PC-9 (cell line): Measurements from ENCODE around the gene ZNF107. TPM values are rescaled to one million over a fixed set of nuclear protein-coding genes. Genes with fewer than 3 reads are reported as not detected.

ENCODE experiments used
- BruUV-seq: library from RNA; stranded (reverse); fragments of 400-500 nt; replicated peaks from 2 replicates; lab custom pipeline; 2021; lab: Mats Ljungman, UMichigan
- CTCF ChIA-PET: fragments of 300-600 bp; sonication (Branson Sonifier 250); formaldehyde crosslinking; loops from one replicate; lab custom pipeline; 2022; ENCODE audit warnings: antibody characterized with exemption; lab: Charles Lee
- POLR2A ChIA-PET: fragments of 300-600 bp; sonication (Branson Sonifier 250); formaldehyde crosslinking; loops from one replicate; lab custom pipeline; 2022; ENCODE audit warnings: antibody characterized with exemption; ENCODE audit not compliant: unreplicated experiment; lab: Charles Lee
- DNase-seq, 2 experiments: peaks; one replicate each; pipeline versions ENCODE4 v3.0.0 to v3.0.0-alpha.2; 2015 to 2022; ENCODE audit warnings: mixed read lengths in 1 of 2
- H2AFZ ChIP-seq: fragments of 200-600 bp; sonication (generic); 2 replicates; pipeline ENCODE4 v1.8.1; 2017; ENCODE audit warnings: antibody characterized with exemption
- H3F3A ChIP-seq: fragments of 200-600 bp; sonication (generic); 2 replicates; pipeline ENCODE4 v1.8.1; 2017; ENCODE audit warnings: antibody characterized with exemption, mild to moderate bottlenecking, low read depth; ENCODE audit not compliant: insufficient read depth
- H3K27ac ChIP-seq: fragments of 200-600 bp; sonication (generic); 2 replicates; pipeline ENCODE4 v1.6.1; 2016; ENCODE audit warnings: mixed run types
- H3K27me3 ChIP-seq: fragments of 200-600 bp; sonication (generic); 2 replicates; pipeline ENCODE4 v1.6.1; 2016; ENCODE audit warnings: low read depth, mixed run types; ENCODE audit not compliant: insufficient read depth
- H3K36me3 ChIP-seq: fragments of 200-600 bp; sonication (generic); 2 replicates; pipeline ENCODE4 v1.6.1; 2016; ENCODE audit warnings: low read depth, mixed run types
- H3K4me1 ChIP-seq: fragments of 200-600 bp; sonication (generic); replicated peaks from 2 replicates; pipeline ENCODE4 v1.6.1; 2016; ENCODE audit warnings: mixed run types; ENCODE audit not compliant: insufficient read depth
- H3K4me2 ChIP-seq: fragments of 200-600 bp; sonication (generic); 2 replicates; pipeline ENCODE4 v1.6.1; 2017; ENCODE audit warnings: mixed run types
- H3K4me3 ChIP-seq: fragments of 200-600 bp; sonication (generic); 2 replicates; pipeline ENCODE4 v1.6.1; 2016; ENCODE audit warnings: mixed run types
- H3K79me2 ChIP-seq: fragments of 200-600 bp; sonication (generic); 2 replicates; pipeline ENCODE4 v1.6.1; 2017; ENCODE audit warnings: low read depth, mixed run types
- H3K9me2 ChIP-seq: fragments of 200-600 bp; sonication (generic); 2 replicates; pipeline ENCODE4 v1.8.1; 2017; ENCODE audit warnings: mild to moderate bottlenecking; ENCODE audit not compliant: insufficient read depth
- H3K9me3 ChIP-seq: fragments of 200-600 bp; sonication (generic); 2 replicates; pipeline ENCODE4 v1.8.1; 2016; ENCODE audit warnings: low read depth; ENCODE audit not compliant: insufficient read depth
- H4K20me1 ChIP-seq: fragments of 200-600 bp; sonication (generic); 2 replicates; pipeline ENCODE4 v1.8.1; 2017; ENCODE audit not compliant: insufficient read depth
- CTCF ChIP-seq: fragments of 200-600 bp; sonication (generic); conservative IDR thresholded peaks from 2 replicates; pipeline ENCODE4 v1.6.1; 2017; ENCODE audit warnings: mixed run types, antibody characterized with exemption, mild to moderate bottlenecking, moderate library complexity
- EZH2 ChIP-seq: fragments of 200-600 bp; sonication (generic); IDR thresholded peaks from 2 replicates; pipeline ENCODE4 v1.8.0; 2017; ENCODE audit warnings: antibody characterized with exemption, low read depth
- intact Hi-C: fragments of 100-400 bp; cut with micrococcal nuclease; formaldehyde crosslinking; loops from one replicate; pipeline ENCODE4 v1.10.0; 2022; ENCODE audit not compliant: unreplicated experiment
- total RNA-seq: library from RNA; stranded (reverse); gene quantifications from 2 replicates; pipeline ENCODE4 v1.2.3, GENCODE V29; 2021

The ZNF107 gene
- total RNA-seq, 1 experiment from 2014 or later, result 6.0 TPM

GRCh38 chr7:64634406-64635062, 31.4 kb upstream of the ZNF107 start:
- TF ChIP-seq EZH2 (no peak), CTCF (no peak)
- ChIA-PET CTCF (interaction anchor here (0.6 kb wide), 1 partner anchor 557 kb away, joined by 3 read pairs; no protein-coding TSS in a partner anchor), POLR2A (no interaction called here)
- no TSS peak for BruUV-seq
- H3K9me2 ChIP-seq, result no peaks in the 10 kb centered on the region
- H3K36me3 ChIP-seq, result no peaks in the 10 kb centered on the region
- no peak overlapping the region for H2AFZ ChIP-seq
- H3K9me3 ChIP-seq, result no peaks in the 10 kb centered on the region
- no peak for DNase-seq
- no peaks in the 10 kb centered on the region for H3K4me1 ChIP-seq
- intact Hi-C loops, result no loop called here
- H4K20me1 ChIP-seq, result no peaks in the 10 kb centered on the region
- H3K27me3 ChIP-seq, result no peaks in the 10 kb centered on the region
- no peaks in the 10 kb centered on the region for H3F3A ChIP-seq
- H3K27ac ChIP-seq, result no peak overlapping the region
- no peak overlapping the region for H3K4me2 ChIP-seq
- no peak overlapping the region for H3K4me3 ChIP-seq
- H3K79me2 ChIP-seq, result no peaks in the 10 kb centered on the region

GRCh38 chr7:64636386-64636785, 29.5 kb upstream of the ZNF107 start:
- Histone ChIP-seq H3K4me3 (no peak overlapping the region), H3K36me3 (no peaks in the 10 kb centered on the region), H2AFZ (no peak overlapping the region), H3F3A (no peaks in the 10 kb centered on the region), H3K27ac (no peak overlapping the region), H3K9me2 (no peaks in the 10 kb centered on the region), H3K4me2 (no peak overlapping the region), H3K27me3 (no peaks in the 10 kb centered on the region), H3K9me3 (no peaks in the 10 kb centered on the region), H3K79me2 (no peaks in the 10 kb centered on the region), H4K20me1 (no peaks in the 10 kb centered on the region), H3K4me1 (no peaks in the 10 kb centered on the region)
- no peak for DNase-seq
- ChIA-PET POLR2A (no interaction called here), CTCF (no interaction called here)
- TF ChIP-seq EZH2 (no peak), CTCF (peak; percentile 39; the same call in 1 of the 2 replicates)
- intact Hi-C loops, result no loop called here
- no TSS peak for BruUV-seq

- H3K36me3 ChIP-seq, result no peaks in the 10 kb centered on the region
- BruUV-seq, result no TSS peak
- no peaks in the 10 kb centered on the region for H4K20me1 ChIP-seq
- no peaks in the 10 kb centered on the region for H3K9me2 ChIP-seq
- no peaks in the 10 kb centered on the region for H3K4me1 ChIP-seq
- no peak overlapping the region for H2AFZ ChIP-seq
- intact Hi-C loops, result no loop called here
- H3K4me2 ChIP-seq, result no peak overlapping the region
- DNase-seq, result no peak
- no peaks in the 10 kb centered on the region for H3F3A ChIP-seq
- CTCF ChIA-PET, result no interaction called here
- TF ChIP-seq CTCF, result no peak
- TF ChIP-seq EZH2, result no peak
- POLR2A ChIA-PET, result no interaction called here
- no peaks in the 10 kb centered on the region for H3K79me2 ChIP-seq
- no peak overlapping the region for H3K4me3 ChIP-seq
- H3K27me3 ChIP-seq, result no peaks in the 10 kb centered on the region
- H3K27ac ChIP-seq, result no peak overlapping the region
- no peaks in the 10 kb centered on the region for H3K9me3 ChIP-seq
Measured at GRCh38 chr7:64637521-64638445, 28.1 kb upstream of the ZNF107 start.
